Measurements from ENCODE around the gene ALK.

DNA sequence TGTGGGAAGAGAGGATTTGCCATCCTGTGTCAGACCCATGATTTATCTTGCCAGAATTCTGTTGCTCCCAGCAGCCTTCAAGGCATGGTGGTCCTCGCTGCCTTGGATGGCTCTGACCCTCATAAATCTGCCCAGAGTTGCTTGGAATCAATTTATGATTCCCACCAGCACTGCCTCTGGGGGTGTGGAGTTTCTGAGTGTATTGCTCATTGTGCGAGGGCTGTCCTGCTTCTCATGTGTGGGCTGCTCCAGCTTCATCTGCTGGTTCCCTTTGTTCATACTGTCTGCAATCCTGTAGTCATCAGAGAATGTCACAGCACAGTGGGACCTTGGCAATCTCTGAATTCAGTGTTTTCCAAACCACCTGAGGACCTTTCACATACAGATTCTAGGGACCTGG lies 666.4 kb downstream of the ALK start:
- TF ChIP-seq, protein P1, sequence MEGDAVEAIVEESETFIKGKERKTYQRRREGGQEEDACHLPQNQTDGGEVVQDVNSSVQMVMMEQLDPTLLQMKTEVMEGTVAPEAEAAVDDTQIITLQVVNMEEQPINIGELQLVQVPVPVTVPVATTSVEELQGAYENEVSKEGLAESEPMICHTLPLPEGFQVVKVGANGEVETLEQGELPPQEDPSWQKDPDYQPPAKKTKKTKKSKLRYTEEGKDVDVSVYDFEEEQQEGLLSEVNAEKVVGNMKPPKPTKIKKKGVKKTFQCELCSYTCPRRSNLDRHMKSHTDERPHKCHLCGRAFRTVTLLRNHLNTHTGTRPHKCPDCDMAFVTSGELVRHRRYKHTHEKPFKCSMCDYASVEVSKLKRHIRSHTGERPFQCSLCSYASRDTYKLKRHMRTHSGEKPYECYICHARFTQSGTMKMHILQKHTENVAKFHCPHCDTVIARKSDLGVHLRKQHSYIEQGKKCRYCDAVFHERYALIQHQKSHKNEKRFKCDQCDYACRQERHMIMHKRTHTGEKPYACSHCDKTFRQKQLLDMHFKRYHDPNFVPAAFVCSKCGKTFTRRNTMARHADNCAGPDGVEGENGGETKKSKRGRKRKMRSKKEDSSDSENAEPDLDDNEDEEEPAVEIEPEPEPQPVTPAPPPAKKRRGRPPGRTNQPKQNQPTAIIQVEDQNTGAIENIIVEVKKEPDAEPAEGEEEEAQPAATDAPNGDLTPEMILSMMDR (IDR thresholded peaks at IDR 0.05), result no peak
- no peak for TF ChIP-seq ZFX (IDR thresholded peaks at IDR 0.05; ENCODE audit: borderline replicate concordance)

Data from 22Rv1 (cell line).